ENCODE measurements around the gene MIGA2. TPM values are rescaled to one million over a fixed set of nuclear protein-coding genes. Genes with fewer than 3 reads are reported as not detected.

The MIGA2 gene
- total RNA-seq, 1 donor from 2014 or later, result 12.6 TPM

DNA sequence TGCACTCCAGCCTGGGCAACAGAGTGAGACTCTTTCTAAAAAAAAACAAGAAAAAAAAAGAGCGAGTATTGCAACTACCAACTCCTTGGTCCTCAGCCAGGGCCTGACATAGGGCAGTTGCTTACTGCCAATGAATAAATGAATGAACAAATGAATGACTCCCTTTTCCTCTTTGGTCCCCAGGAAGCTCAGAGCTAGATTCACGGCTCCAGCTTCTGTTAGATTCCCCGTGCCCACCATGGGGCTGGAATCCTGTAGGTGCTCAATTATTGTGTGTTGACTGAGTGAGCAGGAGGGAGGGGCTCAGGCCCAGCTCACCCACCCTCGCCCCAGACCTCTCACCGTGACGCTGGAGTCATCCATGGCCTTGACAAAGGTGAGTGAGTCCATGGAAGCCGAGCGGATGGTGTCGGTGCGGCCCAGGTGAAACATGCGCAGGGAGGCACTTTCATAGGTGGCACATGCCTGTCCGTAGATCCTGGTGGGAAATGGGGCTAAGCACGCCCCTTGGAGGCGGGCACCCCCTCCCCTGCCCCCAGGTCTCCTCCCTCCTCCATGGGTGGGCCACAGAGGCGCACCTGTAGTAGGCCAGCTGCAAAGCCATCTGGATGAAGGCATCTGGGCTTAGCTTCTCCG lies 61.4 kb downstream of the MIGA2 start:
- Histone ChIP-seq H3K27me3 (ENCODE audit: control insufficient read depth, insufficient read depth, low read length) (no peaks in the 10 kb centered on the region), H3K36me3 (ENCODE audit: control insufficient read depth, insufficient read depth, low read length) (peaks cover 2% of the 10 kb centered on the region), H3K4me3 (ENCODE audit: low read depth, low read length) (no peak overlapping the region)
- TF ChIP-seq, protein P1, sequence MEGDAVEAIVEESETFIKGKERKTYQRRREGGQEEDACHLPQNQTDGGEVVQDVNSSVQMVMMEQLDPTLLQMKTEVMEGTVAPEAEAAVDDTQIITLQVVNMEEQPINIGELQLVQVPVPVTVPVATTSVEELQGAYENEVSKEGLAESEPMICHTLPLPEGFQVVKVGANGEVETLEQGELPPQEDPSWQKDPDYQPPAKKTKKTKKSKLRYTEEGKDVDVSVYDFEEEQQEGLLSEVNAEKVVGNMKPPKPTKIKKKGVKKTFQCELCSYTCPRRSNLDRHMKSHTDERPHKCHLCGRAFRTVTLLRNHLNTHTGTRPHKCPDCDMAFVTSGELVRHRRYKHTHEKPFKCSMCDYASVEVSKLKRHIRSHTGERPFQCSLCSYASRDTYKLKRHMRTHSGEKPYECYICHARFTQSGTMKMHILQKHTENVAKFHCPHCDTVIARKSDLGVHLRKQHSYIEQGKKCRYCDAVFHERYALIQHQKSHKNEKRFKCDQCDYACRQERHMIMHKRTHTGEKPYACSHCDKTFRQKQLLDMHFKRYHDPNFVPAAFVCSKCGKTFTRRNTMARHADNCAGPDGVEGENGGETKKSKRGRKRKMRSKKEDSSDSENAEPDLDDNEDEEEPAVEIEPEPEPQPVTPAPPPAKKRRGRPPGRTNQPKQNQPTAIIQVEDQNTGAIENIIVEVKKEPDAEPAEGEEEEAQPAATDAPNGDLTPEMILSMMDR (IDR thresholded peaks at IDR 0.05; ENCODE audit: insufficient read depth, low read length, severe bottlenecking), result no peak
- FAIRE-seq, result no peak
- DNase-seq (ENCODE audit: low read depth), result no peak

DNA sequence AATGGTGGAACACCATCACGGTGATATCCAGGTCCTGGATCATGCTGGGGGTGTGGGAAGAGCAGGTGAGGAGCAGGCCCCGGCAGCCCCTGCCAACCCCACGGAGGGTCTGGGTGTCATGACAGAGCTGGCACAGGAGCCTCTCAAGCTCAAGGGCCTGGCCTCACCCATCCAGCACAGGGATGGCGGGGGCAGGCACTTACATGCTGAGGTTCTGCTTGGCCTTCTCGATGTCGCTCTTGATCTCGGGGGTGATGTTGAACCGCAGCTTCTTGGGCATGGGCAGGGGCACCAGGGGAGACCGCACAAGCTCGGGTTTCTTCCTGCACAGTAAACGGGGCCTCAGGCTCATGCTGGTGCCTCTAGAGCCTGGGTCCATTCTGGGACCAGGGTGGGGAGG lies 61.9 kb downstream of the MIGA2 start:
- no peak for DNase-seq (ENCODE audit: low read depth)
- Histone ChIP-seq H3K4me3 (ENCODE audit: low read depth, low read length) (no peak overlapping the region), H3K27me3 (ENCODE audit: control insufficient read depth, insufficient read depth, low read length) (no peaks in the 10 kb centered on the region), H3K36me3 (ENCODE audit: control insufficient read depth, insufficient read depth, low read length) (peaks cover 2% of the 10 kb centered on the region)
- no peak for FAIRE-seq
- TF ChIP-seq, protein P1 (IDR thresholded peaks at IDR 0.05; ENCODE audit: insufficient read depth, low read length, severe bottlenecking), result no peak

DNA sequence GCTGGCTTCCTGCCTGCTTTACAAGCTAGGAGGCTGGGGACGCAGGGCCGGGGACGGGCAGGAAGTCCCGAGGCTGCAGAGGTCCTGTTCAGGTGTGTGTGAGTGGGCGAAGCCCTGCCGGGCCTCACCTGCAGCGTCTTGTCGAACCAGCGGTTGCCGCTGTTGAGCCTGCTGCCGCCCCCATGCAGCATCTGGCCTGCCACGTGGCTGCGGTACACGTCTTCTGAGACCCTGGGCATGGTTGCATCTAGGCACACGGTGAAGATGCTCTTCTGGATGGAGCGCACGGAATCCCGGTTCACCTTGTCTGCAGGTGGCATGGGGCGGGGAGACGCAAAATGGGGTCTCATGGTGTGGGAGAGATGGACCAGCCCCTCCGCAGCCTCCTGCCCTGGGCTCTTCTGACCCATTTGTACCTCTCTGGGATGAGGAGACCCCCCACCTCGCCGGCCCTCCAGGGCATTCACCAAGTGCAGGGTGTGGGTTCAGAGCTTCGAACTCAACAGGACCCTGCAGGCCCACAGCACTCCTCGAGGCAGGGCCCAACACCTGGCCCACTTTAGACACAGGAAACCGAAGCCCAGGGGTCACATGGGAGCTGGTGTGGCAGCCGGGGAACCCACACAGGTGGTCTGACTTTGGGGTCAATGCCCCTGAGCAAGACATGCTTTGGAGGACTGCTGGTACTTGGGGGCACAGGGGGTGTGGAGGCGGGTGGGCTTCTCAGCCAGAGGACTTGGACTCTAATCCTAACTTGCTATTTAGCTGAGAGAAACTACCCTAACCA lies 64.2 kb downstream of the MIGA2 start:
- H3K27me3 ChIP-seq (ENCODE audit: control insufficient read depth, insufficient read depth, low read length), result no peaks in the 10 kb centered on the region
- DNase-seq (ENCODE audit: low read depth) (no peak), FAIRE-seq (no peak)
- no peak overlapping the region for H3K4me3 ChIP-seq (ENCODE audit: low read depth, low read length)
- TF ChIP-seq, protein P1 (IDR thresholded peaks at IDR 0.05; ENCODE audit: insufficient read depth, low read length, severe bottlenecking), result no peak
- H3K36me3 ChIP-seq (ENCODE audit: control insufficient read depth, insufficient read depth, low read length), result peaks cover 2% of the 10 kb centered on the region

DNA sequence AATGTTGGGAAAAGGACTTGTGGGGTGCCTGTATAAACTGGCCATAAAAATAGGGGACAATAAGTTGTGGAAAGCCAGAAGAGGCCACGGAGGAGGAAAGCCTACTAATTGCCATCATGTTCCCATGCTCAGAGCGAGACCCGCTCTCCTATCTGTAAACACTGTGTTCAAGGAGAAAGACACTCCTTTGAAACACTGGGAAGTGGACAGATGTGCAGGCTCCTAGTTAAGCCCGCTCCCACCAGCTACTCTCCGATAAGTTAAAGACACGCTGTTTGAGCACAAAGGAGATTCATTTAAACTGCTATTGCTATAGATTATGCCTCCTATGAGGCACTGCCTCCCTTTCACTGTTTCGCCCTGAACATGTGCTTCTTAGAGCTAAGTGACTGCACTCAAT lies 64.9 kb downstream of the MIGA2 start:
- FAIRE-seq (no peak), DNase-seq (ENCODE audit: low read depth) (no peak)
- no peaks in the 10 kb centered on the region for H3K27me3 ChIP-seq (ENCODE audit: control insufficient read depth, insufficient read depth, low read length)

DNA sequence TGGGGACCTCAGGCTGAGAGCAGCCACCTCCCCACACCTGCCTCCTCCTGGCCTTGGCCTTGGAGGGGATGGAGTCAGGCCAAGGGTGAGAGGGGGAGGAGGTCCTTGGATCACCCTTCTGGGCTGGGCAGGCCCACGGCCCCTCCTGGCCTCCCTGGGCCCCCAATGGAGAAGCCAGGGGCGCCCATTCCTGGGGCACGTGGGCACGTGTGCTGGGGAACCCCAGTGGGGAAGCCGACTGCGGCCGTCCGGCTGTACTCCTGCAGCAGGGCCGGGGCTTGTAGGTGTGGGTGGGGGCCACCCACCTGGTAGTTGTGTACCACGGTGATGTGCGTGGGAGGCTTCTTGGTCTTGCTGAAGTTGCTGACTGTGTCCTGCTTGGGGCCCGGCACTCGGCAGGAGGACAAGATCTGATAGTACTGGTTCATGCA lies 65.7 kb downstream of the MIGA2 start:
- FAIRE-seq (no peak), DNase-seq (ENCODE audit: low read depth) (no peak)
- H3K27me3 ChIP-seq (ENCODE audit: control insufficient read depth, insufficient read depth, low read length), result no peaks in the 10 kb centered on the region
- peaks cover under 1% of the 10 kb centered on the region for H3K36me3 ChIP-seq (ENCODE audit: control insufficient read depth, insufficient read depth, low read length)
- no peak overlapping the region for H3K4me3 ChIP-seq (ENCODE audit: low read depth, low read length)
- TF ChIP-seq, protein P1 (IDR thresholded peaks at IDR 0.05; ENCODE audit: insufficient read depth, low read length, severe bottlenecking), result no peak

More for the DNA sequence above, 64.9 kb downstream of the MIGA2 start:
- Histone ChIP-seq H3K36me3 (ENCODE audit: control insufficient read depth, insufficient read depth, low read length) (peaks cover 2% of the 10 kb centered on the region), H3K4me3 (ENCODE audit: low read depth, low read length) (no peak overlapping the region)
- TF ChIP-seq, protein P1 (IDR thresholded peaks at IDR 0.05; ENCODE audit: insufficient read depth, low read length, severe bottlenecking), result no peak
